ENCODE measurements around the gene SLC2A9.

DNA sequence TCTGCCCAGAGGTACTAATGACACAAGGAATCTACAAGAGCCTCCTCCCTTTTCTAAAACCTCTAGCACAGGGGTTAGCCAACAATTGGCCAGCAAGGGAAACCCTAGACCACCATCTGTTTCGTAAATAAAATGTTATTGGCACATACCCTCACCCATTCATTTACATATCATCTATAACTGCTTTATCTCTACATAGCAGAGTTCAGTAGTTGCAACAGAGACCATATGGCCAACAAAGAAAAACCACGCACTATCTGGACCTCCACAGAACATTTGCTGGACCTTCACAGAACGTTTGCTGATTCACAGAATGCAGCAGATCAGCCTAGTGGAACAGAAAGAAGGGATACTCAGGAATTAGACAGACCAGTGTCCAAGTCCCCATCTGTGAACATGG lies 9.4 kb downstream of the SLC2A9 start:
- TF ChIP-seq POLR2A (IDR thresholded peaks at IDR 0.05) = no peak
- TF ChIP-seq, protein P1, sequence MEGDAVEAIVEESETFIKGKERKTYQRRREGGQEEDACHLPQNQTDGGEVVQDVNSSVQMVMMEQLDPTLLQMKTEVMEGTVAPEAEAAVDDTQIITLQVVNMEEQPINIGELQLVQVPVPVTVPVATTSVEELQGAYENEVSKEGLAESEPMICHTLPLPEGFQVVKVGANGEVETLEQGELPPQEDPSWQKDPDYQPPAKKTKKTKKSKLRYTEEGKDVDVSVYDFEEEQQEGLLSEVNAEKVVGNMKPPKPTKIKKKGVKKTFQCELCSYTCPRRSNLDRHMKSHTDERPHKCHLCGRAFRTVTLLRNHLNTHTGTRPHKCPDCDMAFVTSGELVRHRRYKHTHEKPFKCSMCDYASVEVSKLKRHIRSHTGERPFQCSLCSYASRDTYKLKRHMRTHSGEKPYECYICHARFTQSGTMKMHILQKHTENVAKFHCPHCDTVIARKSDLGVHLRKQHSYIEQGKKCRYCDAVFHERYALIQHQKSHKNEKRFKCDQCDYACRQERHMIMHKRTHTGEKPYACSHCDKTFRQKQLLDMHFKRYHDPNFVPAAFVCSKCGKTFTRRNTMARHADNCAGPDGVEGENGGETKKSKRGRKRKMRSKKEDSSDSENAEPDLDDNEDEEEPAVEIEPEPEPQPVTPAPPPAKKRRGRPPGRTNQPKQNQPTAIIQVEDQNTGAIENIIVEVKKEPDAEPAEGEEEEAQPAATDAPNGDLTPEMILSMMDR (IDR thresholded peaks at IDR 0.05) = no peak
